Keratinocyte (primary cell): ENCODE measurements around the gene ATM. TPM values are rescaled to one million over a fixed set of nuclear protein-coding genes. Genes with fewer than 3 reads are reported as not detected.

Experiments used
- DNase-seq: peaks from one replicate; pipeline ENCODE4 v3.0.0-alpha.2; 2011; ENCODE audit warnings: low read depth, missing footprints, low spot score
- FAIRE-seq: peaks from 2 replicates; lab custom pipeline; 2011; peaks lifted over from hg19 to GRCh38; lab: Jason Lieb, UNC
- H2AFZ ChIP-seq: 2 replicates; pipeline ENCODE4 v1.6.0; 2012; ENCODE audit warnings: low read length, control low read depth, inconsistent platforms; ENCODE audit not compliant: control insufficient read depth
- H3K27ac ChIP-seq: 2 replicates; pipeline ENCODE4 v1.5.1; 2011; ENCODE audit warnings: low read length; ENCODE audit not compliant: control insufficient read depth, insufficient read depth
- H3K27me3 ChIP-seq: 3 replicates; pipeline ENCODE4 v1.6.0; 2011; ENCODE audit warnings: low read length; ENCODE audit not compliant: control insufficient read depth, insufficient read depth; ENCODE audit errors: extremely low read depth
- H3K36me3 ChIP-seq, 2 experiments: 2 replicates in 1 of 2; 3 replicates in 1 of 2; pipeline ENCODE4 v1.5.1; 2011; ENCODE audit warnings: low read length in 2 of 2, mild to moderate bottlenecking in 1 of 2; ENCODE audit not compliant: control insufficient read depth in 2 of 2, insufficient read depth in 2 of 2; ENCODE audit errors: extremely low read depth in 1 of 2
- H3K4me1 ChIP-seq: 3 replicates; pipeline ENCODE4 v1.5.1; 2011; ENCODE audit warnings: low read length; ENCODE audit not compliant: control insufficient read depth, insufficient read depth; ENCODE audit errors: extremely low read depth
- H3K4me2 ChIP-seq: 3 replicates; pipeline ENCODE4 v1.6.0; 2011; ENCODE audit warnings: low read depth, low read length; ENCODE audit not compliant: control insufficient read depth, insufficient read depth; ENCODE audit errors: extremely low read depth
- H3K4me3 ChIP-seq, 3 experiments: fragments of 200-600 bp in 1 of 3; sonication (generic) in 1 of 3; 2 replicates in 2 of 3; 3 replicates in 1 of 3; pipeline ENCODE4 v1.5.1; 2011 to 2016; ENCODE audit warnings: low read length in 3 of 3, mild to moderate bottlenecking in 3 of 3, control low read depth in 2 of 3, inconsistent platforms in 1 of 3, low read depth in 1 of 3, mixed read lengths in 1 of 3, mixed run types in 1 of 3, moderate library complexity in 1 of 3; ENCODE audit not compliant: control insufficient read depth in 2 of 3, insufficient read depth in 2 of 3; ENCODE audit errors: extremely low read depth in 1 of 3
- H3K79me2 ChIP-seq: 2 replicates; pipeline ENCODE4 v1.6.0; 2012; ENCODE audit warnings: low read length; ENCODE audit not compliant: control insufficient read depth, insufficient read depth
- H3K9ac ChIP-seq: 3 replicates; pipeline ENCODE4 v1.6.0; 2011; ENCODE audit warnings: low read length; ENCODE audit not compliant: control insufficient read depth, insufficient read depth; ENCODE audit errors: extremely low read depth
- H3K9me1 ChIP-seq: 3 replicates; pipeline ENCODE4 v1.6.0; 2011; ENCODE audit warnings: low read length; ENCODE audit not compliant: control insufficient read depth, insufficient read depth; ENCODE audit errors: extremely low read depth
- H3K9me3 ChIP-seq: 2 replicates; pipeline ENCODE4 v1.5.1; 2012; ENCODE audit warnings: low read depth, low read length; ENCODE audit not compliant: control insufficient read depth
- H4K20me1 ChIP-seq: 3 replicates; pipeline ENCODE4 v1.6.0; 2011; ENCODE audit warnings: low read length; ENCODE audit not compliant: control insufficient read depth, insufficient read depth; ENCODE audit errors: extremely low read depth
- EZH2 ChIP-seq: IDR thresholded peaks from one replicate; pipeline ENCODE4 v1.6.1; 2012; ENCODE audit warnings: inconsistent platforms, mild to moderate bottlenecking, low read length, moderate library complexity
- dilution Hi-C: fragments of 300-500 bp; cut with MboI; formaldehyde crosslinking; loops from one replicate; pipeline ENCODE4 v1.7.0; 2020; ENCODE audit warnings: low sequenced_read_pairs; ENCODE audit not compliant: extremely low pct_ligation_motif_present
- polyA plus RNA-seq, 5 experiments: library from polyadenylated mRNA; depleted of rRNA in 3 of 5; stranded (reverse) in 3 of 5; stranded (forward) in 1 of 5; unstranded in 1 of 5; fragments of >200 nt; gene quantifications; 1 replicate in 1 of 5; 2 replicates in 3 of 5; 3 replicates in 1 of 5; pipeline versions ENCODE4 v1.2.1 to v1.2.3, GENCODE V29; 2011 to 2012; ENCODE audit warnings: missing spikeins in 2 of 5, low read depth in 1 of 5, low replicate concordance in 1 of 5
- TF ChIP-seq, protein P1 (sequence below), 3 experiments: IDR thresholded peaks in 1 of 3; conservative IDR thresholded peaks in 1 of 3; optimal IDR thresholded peaks in 1 of 3; 2 replicates in 2 of 3; 3 replicates in 1 of 3; pipeline versions ENCODE3 to v1.5.1; 2011; ENCODE audit warnings: low read length in 3 of 3, mild to moderate bottlenecking in 3 of 3, moderate library complexity in 2 of 3, control low read depth in 1 of 3, inconsistent platforms in 1 of 3; ENCODE audit not compliant: insufficient read depth in 2 of 3; ENCODE audit errors: extremely low read depth in 1 of 3

ATM gene
- polyA plus RNA-seq, 1 donor (not counting 4 experiments of a cell fraction or from before 2014, with no cell fraction given) = 28.5 TPM

DNA sequence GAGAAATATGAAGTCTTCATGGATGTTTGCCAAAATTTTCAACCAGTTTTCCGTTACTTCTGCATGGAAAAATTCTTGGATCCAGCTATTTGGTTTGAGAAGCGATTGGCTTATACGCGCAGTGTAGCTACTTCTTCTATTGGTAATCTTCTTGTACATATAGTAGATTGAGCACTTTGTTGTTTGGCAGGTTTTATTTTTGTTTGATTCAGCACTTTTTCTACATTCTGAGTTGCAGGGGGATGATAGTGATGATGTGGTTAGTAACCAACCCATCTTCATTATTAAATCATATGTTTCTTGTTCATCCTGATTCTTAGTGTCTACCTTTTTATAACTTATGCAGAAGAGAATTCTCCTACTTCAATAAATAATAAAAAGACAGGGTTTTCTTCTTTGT, 122.9 kb downstream of the ATM start:
- TF ChIP-seq, protein P1, sequence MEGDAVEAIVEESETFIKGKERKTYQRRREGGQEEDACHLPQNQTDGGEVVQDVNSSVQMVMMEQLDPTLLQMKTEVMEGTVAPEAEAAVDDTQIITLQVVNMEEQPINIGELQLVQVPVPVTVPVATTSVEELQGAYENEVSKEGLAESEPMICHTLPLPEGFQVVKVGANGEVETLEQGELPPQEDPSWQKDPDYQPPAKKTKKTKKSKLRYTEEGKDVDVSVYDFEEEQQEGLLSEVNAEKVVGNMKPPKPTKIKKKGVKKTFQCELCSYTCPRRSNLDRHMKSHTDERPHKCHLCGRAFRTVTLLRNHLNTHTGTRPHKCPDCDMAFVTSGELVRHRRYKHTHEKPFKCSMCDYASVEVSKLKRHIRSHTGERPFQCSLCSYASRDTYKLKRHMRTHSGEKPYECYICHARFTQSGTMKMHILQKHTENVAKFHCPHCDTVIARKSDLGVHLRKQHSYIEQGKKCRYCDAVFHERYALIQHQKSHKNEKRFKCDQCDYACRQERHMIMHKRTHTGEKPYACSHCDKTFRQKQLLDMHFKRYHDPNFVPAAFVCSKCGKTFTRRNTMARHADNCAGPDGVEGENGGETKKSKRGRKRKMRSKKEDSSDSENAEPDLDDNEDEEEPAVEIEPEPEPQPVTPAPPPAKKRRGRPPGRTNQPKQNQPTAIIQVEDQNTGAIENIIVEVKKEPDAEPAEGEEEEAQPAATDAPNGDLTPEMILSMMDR (optimal IDR thresholded peaks at IDR 0.05 in 1 of 3, IDR thresholded peaks at IDR 0.05 in 1 of 3, conservative IDR thresholded peaks at IDR 0.05 in 1 of 3; ENCODE audit: extremely low read depth in 1 of 3, insufficient read depth in 2 of 3, low read length in 3 of 3) = no peak
- no peak for TF ChIP-seq EZH2
- Histone ChIP-seq H2AFZ (no peak overlapping the region), H3K79me2 (no peaks in the 10 kb centered on the region), H4K20me1 (no peaks in the 10 kb centered on the region), H3K4me3 (no peak overlapping the region), H3K27me3 (no peaks in the 10 kb centered on the region), H3K4me1 (peaks cover 10% of the 10 kb centered on the region), H3K4me2 (no peak overlapping the region), H3K9ac (no peak overlapping the region), H3K9me1 (no peaks in the 10 kb centered on the region), H3K36me3 (peaks cover 0 to 4% of the 10 kb centered on the region in 2 experiments), H3K27ac (no peak overlapping the region), H3K9me3 (no peaks in the 10 kb centered on the region)
- DNase-seq (no peak), FAIRE-seq (peak; percentile 60)
- dilution Hi-C loops = no loop called here

DNA sequence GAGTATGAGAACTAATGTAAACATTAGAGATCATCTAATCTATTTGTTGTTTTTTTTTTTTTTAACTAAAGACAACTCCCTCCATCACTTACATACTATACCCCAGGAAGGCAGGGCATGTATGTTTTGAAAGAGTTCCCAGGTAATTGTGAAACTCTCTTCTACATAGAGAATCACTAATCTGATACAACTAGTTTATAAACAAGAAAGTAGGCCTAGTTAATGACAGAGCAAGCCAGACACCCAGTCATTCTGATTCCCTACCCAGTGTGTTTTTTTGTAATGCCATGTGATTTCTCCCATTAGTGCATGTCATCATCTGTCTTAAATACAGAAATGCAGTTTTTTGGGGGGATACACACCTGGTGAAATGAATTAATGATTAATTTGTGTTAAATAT, 123.6 kb downstream of the ATM start:
- H4K20me1 ChIP-seq = no peaks in the 10 kb centered on the region
- no peaks in the 10 kb centered on the region for H3K79me2 ChIP-seq
- H3K9ac ChIP-seq = no peak overlapping the region
- no peak overlapping the region for H3K4me3 ChIP-seq
- no peak overlapping the region for H3K27ac ChIP-seq
- no peaks in the 10 kb centered on the region for H3K9me1 ChIP-seq
- H3K36me3 ChIP-seq = peaks cover 1 to 4% of the 10 kb centered on the region in 2 experiments
- TF ChIP-seq, protein P1 (optimal IDR thresholded peaks at IDR 0.05 in 1 of 3, IDR thresholded peaks at IDR 0.05 in 1 of 3, conservative IDR thresholded peaks at IDR 0.05 in 1 of 3; ENCODE audit: extremely low read depth in 1 of 3, insufficient read depth in 2 of 3, low read length in 3 of 3) = no peak
- TF ChIP-seq EZH2 = no peak
- no peak overlapping the region for H2AFZ ChIP-seq
- DNase-seq (no peak), FAIRE-seq (no peak)
- dilution Hi-C loops = no loop called here
- no peaks in the 10 kb centered on the region for H3K27me3 ChIP-seq
- H3K4me2 ChIP-seq = no peak overlapping the region
- no peaks in the 10 kb centered on the region for H3K9me3 ChIP-seq
- peaks cover 4% of the 10 kb centered on the region for H3K4me1 ChIP-seq
